WTC11 (cell line): ENCODE measurements around the gene OXGR1.

Source experiments
- ATF3 ChIP-seq: sonication (generic); formaldehyde crosslinking; conservative IDR thresholded peaks from 2 replicates; pipeline ENCODE4 v1.8.1; 2022; ENCODE audit warnings: mild to moderate bottlenecking, missing genetic modification reagents
- ELF4 ChIP-seq: sonication (generic); formaldehyde crosslinking; IDR thresholded peaks from 2 replicates; pipeline ENCODE4 v1.8.1; 2022; ENCODE audit warnings: low read depth, mild to moderate bottlenecking, moderate library complexity, missing genetic modification reagents
- MXD4 ChIP-seq: fragments of 250-450 bp; sonication (Bioruptor Pico); IDR thresholded peaks from 2 replicates; pipeline ENCODE4 v1.8.0; 2021; ENCODE audit warnings: mild to moderate bottlenecking, moderate library complexity, borderline replicate concordance
- NR3C1 ChIP-seq: sonication (generic); formaldehyde crosslinking; conservative IDR thresholded peaks from 2 replicates; pipeline ENCODE4 v1.8.1; 2023; ENCODE audit warnings: low read depth, mild to moderate bottlenecking, missing genetic modification reagents
- TF ChIP-seq, protein P1 (sequence below): fragments of 200-600 bp; IDR thresholded peaks from 2 replicates; pipeline ENCODE4 v1.8.0; 2022; ENCODE audit warnings: antibody characterized with exemption

DNA sequence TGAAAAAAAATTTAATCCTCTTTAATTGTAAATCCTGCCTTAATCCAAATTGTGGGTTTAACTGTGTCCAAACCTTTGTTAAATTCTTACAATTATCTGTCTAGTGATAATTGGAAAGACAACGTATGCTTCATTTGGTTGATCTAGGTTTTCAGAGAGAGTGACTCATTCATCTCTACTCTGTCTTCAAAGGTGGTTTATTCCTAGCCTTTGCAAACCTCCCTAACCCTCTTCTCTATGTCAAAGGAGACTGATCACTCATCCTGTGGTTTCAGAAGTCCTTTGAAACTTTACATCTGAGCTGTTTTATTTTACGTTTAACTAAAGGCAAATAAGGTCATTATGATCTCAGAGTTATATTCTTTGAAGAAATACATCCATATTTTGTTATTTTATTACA, 8.8 kb upstream of the OXGR1 start:
- TF ChIP-seq ATF3 (no peak), MXD4 (CRISPR knock-in tag) (no peak), NR3C1 (CRISPR knock-in tag) (no peak), ELF4 (CRISPR knock-in tag) (no peak)
- TF ChIP-seq, protein P1, sequence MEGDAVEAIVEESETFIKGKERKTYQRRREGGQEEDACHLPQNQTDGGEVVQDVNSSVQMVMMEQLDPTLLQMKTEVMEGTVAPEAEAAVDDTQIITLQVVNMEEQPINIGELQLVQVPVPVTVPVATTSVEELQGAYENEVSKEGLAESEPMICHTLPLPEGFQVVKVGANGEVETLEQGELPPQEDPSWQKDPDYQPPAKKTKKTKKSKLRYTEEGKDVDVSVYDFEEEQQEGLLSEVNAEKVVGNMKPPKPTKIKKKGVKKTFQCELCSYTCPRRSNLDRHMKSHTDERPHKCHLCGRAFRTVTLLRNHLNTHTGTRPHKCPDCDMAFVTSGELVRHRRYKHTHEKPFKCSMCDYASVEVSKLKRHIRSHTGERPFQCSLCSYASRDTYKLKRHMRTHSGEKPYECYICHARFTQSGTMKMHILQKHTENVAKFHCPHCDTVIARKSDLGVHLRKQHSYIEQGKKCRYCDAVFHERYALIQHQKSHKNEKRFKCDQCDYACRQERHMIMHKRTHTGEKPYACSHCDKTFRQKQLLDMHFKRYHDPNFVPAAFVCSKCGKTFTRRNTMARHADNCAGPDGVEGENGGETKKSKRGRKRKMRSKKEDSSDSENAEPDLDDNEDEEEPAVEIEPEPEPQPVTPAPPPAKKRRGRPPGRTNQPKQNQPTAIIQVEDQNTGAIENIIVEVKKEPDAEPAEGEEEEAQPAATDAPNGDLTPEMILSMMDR: no peak
